ENCODE data around the gene ZC2HC1C. TPM values are rescaled to one million over a fixed set of nuclear protein-coding genes. Genes with fewer than 3 reads are reported as not detected.
A peak's percentile ranks its signal among the peaks of the same experiment; 100 is the strongest.

The ZC2HC1C gene
- total RNA-seq, 1 donor from 2014 or later, result 7.5 TPM

DNA sequence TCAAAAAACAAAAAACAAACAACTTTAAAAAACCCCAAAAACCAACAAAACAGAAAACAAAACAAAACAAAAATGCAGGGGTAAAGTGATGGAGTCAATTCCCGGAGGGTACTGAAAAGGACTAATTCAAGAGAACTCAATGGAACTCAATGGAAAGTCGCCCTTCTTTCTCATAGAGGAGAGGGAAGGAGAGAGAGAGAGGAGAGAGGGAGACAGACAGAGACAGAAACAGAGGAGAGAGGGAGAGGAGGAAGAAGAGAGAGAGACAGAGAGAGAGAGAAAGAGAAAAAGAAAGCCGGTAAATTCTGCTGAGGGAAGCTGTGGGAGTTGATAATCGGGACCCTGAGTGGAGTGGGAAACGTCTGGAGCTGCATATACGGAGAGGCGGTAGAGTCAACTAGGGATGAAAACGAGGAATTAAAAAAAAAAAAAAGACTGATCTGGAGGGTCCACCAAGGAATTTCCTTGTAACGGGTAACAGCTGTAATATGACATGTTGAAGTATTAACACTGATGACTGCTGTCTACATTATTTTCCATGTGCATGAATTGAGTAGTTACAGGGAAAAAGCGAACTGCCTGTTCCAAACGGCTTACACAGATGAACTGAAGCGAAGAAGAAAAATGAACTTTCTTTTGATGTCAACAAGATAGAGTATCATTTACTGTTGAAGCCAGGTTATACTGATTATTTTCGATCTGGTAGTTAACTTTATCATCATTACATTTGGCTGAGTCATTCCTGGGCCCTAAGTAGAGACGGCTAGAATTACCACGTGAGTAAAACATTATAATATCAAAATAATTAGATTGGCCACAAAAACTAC is 934 bp upstream of the ZC2HC1C start:
- Mint-ChIP-seq H3K4me3 (ENCODE audit: low read depth) (no peak overlapping the region), H3K27ac (no peak overlapping the region), H3K36me3 (ENCODE audit: insufficient read depth) (no peaks in the 10 kb centered on the region), H3K4me1 (ENCODE audit: low read depth) (peaks cover 15% of the 10 kb centered on the region), H3K9me3 (ENCODE audit: low read depth) (no peaks in the 10 kb centered on the region), H3K27me3 (no peaks in the 10 kb centered on the region)
- no peak for DNase-seq (ENCODE audit: low spot score, unreplicated experiment)
- TF ChIP-seq, protein P1, sequence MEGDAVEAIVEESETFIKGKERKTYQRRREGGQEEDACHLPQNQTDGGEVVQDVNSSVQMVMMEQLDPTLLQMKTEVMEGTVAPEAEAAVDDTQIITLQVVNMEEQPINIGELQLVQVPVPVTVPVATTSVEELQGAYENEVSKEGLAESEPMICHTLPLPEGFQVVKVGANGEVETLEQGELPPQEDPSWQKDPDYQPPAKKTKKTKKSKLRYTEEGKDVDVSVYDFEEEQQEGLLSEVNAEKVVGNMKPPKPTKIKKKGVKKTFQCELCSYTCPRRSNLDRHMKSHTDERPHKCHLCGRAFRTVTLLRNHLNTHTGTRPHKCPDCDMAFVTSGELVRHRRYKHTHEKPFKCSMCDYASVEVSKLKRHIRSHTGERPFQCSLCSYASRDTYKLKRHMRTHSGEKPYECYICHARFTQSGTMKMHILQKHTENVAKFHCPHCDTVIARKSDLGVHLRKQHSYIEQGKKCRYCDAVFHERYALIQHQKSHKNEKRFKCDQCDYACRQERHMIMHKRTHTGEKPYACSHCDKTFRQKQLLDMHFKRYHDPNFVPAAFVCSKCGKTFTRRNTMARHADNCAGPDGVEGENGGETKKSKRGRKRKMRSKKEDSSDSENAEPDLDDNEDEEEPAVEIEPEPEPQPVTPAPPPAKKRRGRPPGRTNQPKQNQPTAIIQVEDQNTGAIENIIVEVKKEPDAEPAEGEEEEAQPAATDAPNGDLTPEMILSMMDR (IDR thresholded peaks at IDR 0.05; ENCODE audit: unreplicated experiment), result no peak

GRCh38 chr14:75069811-75070145 is 337 bp downstream of the ZC2HC1C start:
- Mint-ChIP-seq H3K36me3 (ENCODE audit: insufficient read depth) (no peaks in the 10 kb centered on the region), H3K9me3 (ENCODE audit: low read depth) (no peaks in the 10 kb centered on the region), H3K4me3 (ENCODE audit: low read depth) (no peak overlapping the region), H3K4me1 (ENCODE audit: low read depth) (peaks cover 8% of the 10 kb centered on the region), H3K27me3 (no peaks in the 10 kb centered on the region), H3K27ac (peak overlapping the region; percentile 98)
- TF ChIP-seq, protein P1 (IDR thresholded peaks at IDR 0.05; ENCODE audit: unreplicated experiment), result no peak
- no peak for DNase-seq (ENCODE audit: low spot score, unreplicated experiment)

DNA sequence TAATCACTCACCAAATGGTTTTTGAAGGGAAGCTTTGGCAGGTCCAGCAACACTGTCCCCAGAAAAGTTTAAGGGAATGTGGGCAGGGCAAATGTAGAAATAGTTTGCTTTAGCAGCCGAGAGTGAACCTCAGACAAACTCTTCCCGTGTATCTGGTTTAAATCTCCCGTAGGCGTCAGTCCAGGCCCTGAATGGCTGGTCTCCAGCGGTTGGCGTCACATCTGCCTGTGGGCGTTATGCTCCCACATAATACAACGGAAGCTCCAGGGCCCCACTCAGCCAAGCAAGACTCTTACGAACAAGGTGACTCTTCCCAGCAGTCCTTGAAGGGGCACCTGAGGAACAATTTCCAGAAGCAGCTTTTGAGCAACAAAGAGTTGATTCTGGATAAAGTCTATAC is 942 bp downstream of the ZC2HC1C start:
- TF ChIP-seq, protein P1 (IDR thresholded peaks at IDR 0.05; ENCODE audit: unreplicated experiment), result no peak
- Mint-ChIP-seq H3K36me3 (ENCODE audit: insufficient read depth) (no peaks in the 10 kb centered on the region), H3K27ac (peak overlapping the region; percentile 98), H3K4me3 (ENCODE audit: low read depth) (no peak overlapping the region), H3K4me1 (ENCODE audit: low read depth) (peaks cover 8% of the 10 kb centered on the region), H3K27me3 (no peaks in the 10 kb centered on the region), H3K9me3 (ENCODE audit: low read depth) (no peaks in the 10 kb centered on the region)
- DNase-seq (ENCODE audit: low spot score, unreplicated experiment), result no peak

DNA sequence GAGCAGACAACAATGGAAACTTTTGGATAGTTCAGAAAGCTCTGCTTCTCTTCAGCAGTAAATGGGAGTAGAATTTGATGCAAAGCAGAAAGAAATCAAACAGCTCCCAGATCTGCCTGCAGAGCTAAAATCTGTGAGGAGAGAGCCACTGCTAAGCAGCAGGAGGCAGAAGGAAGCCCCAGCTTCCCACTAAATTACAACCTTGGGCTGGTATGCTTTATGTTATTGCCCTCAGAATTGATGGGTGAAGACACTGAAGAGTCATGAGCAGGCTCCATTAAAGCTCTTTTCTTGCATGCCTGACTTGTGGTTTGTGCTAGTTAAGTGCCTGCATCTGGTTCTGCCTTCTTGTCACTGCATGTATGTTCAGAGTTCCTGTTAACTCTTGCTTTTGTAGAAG is 8.4 kb downstream of the ZC2HC1C start:
- Mint-ChIP-seq H3K4me1 (ENCODE audit: low read depth) (peaks cover 8% of the 10 kb centered on the region), H3K9me3 (ENCODE audit: low read depth) (no peaks in the 10 kb centered on the region), H3K4me3 (ENCODE audit: low read depth) (no peak overlapping the region), H3K27ac (no peak overlapping the region), H3K27me3 (no peaks in the 10 kb centered on the region), H3K36me3 (ENCODE audit: insufficient read depth) (peaks cover 2% of the 10 kb centered on the region)
- TF ChIP-seq, protein P1 (IDR thresholded peaks at IDR 0.05; ENCODE audit: unreplicated experiment), result no peak
- no peak for DNase-seq (ENCODE audit: low spot score, unreplicated experiment)

- H3K4me3 Mint-ChIP-seq (ENCODE audit: low read depth), result no peak overlapping the region
- TF ChIP-seq, protein P1 (IDR thresholded peaks at IDR 0.05; ENCODE audit: unreplicated experiment), result no peak
- no peaks in the 10 kb centered on the region for H3K9me3 Mint-ChIP-seq (ENCODE audit: low read depth)
- peaks cover 8% of the 10 kb centered on the region for H3K4me1 Mint-ChIP-seq (ENCODE audit: low read depth)
- no peak overlapping the region for H3K27ac Mint-ChIP-seq
- H3K36me3 Mint-ChIP-seq (ENCODE audit: insufficient read depth), result peaks cover 2% of the 10 kb centered on the region
- H3K27me3 Mint-ChIP-seq, result no peaks in the 10 kb centered on the region
- DNase-seq (ENCODE audit: low spot score, unreplicated experiment), result no peak
Measured at GRCh38 chr14:75079521-75079920, 10.1 kb downstream of the ZC2HC1C start.

Measured in progenitor cell of endocrine pancreas (in vitro differentiated cells).